ENCODE results near the gene VAC14.
A peak's percentile ranks its signal among the peaks of the same experiment; 100 is the strongest.

VAC14 gene

GRCh38 chr16:70768203-70768580, 32.8 kb downstream of the VAC14 start:
- H3K36me3 Mint-ChIP-seq (ENCODE audit: low read depth): peaks cover 7% of the 10 kb centered on the region
- H3K4me1 Mint-ChIP-seq: peaks cover 11% of the 10 kb centered on the region
- no peak overlapping the region for H3K4me3 Mint-ChIP-seq
- no peak for TF ChIP-seq CTCF (IDR thresholded peaks at IDR 0.05)
- H3K27ac Mint-ChIP-seq: peak overlapping the region; percentile 59
- H3K27me3 Mint-ChIP-seq (ENCODE audit: low read depth, poor library complexity): peaks cover 3% of the 10 kb centered on the region
- H3K9me3 Mint-ChIP-seq: no peaks in the 10 kb centered on the region
- no peak for DNase-seq

GRCh38 chr16:70767377-70768202, 33.4 kb downstream of the VAC14 start:
- DNase-seq: no peak
- H3K36me3 Mint-ChIP-seq (ENCODE audit: low read depth): peaks cover 7% of the 10 kb centered on the region
- H3K9me3 Mint-ChIP-seq: no peaks in the 10 kb centered on the region
- no peak for TF ChIP-seq CTCF (IDR thresholded peaks at IDR 0.05)
- H3K4me1 Mint-ChIP-seq: peaks cover 12% of the 10 kb centered on the region
- H3K27ac Mint-ChIP-seq: peak overlapping the region; percentile 59
- peaks cover 3% of the 10 kb centered on the region for H3K27me3 Mint-ChIP-seq (ENCODE audit: low read depth, poor library complexity)
- no peak overlapping the region for H3K4me3 Mint-ChIP-seq

GRCh38 chr16:70766658-70767057, 34.3 kb downstream of the VAC14 start:
- peaks cover 12% of the 10 kb centered on the region for H3K4me1 Mint-ChIP-seq

GRCh38 chr16:70766176-70766575, 34.8 kb downstream of the VAC14 start:
- H3K4me1 Mint-ChIP-seq: peaks cover 15% of the 10 kb centered on the region
- H3K9me3 Mint-ChIP-seq: no peaks in the 10 kb centered on the region
- DNase-seq: no peak
- H3K27me3 Mint-ChIP-seq (ENCODE audit: low read depth, poor library complexity): peaks cover 3% of the 10 kb centered on the region
- no peak for TF ChIP-seq CTCF (IDR thresholded peaks at IDR 0.05)
- H3K4me3 Mint-ChIP-seq: no peak overlapping the region
- no peaks in the 10 kb centered on the region for H3K36me3 Mint-ChIP-seq (ENCODE audit: low read depth)
- no peak overlapping the region for H3K27ac Mint-ChIP-seq

More at GRCh38 chr16:70766658-70767057, 34.3 kb downstream of the VAC14 start:
- no peak for TF ChIP-seq CTCF (IDR thresholded peaks at IDR 0.05)
- no peak overlapping the region for H3K27ac Mint-ChIP-seq
- peaks cover under 1% of the 10 kb centered on the region for H3K36me3 Mint-ChIP-seq (ENCODE audit: low read depth)
- DNase-seq: no peak
- H3K9me3 Mint-ChIP-seq: no peaks in the 10 kb centered on the region
- H3K27me3 Mint-ChIP-seq (ENCODE audit: low read depth, poor library complexity): peaks cover 3% of the 10 kb centered on the region
- no peak overlapping the region for H3K4me3 Mint-ChIP-seq

GRCh38 chr16:70765491-70765890, 35.5 kb downstream of the VAC14 start:
- Mint-ChIP-seq H3K4me3 (no peak overlapping the region), H3K27ac (no peak overlapping the region), H3K36me3 (ENCODE audit: low read depth) (peaks cover 3% of the 10 kb centered on the region), H3K9me3 (no peaks in the 10 kb centered on the region), H3K27me3 (ENCODE audit: low read depth, poor library complexity) (no peaks in the 10 kb centered on the region), H3K4me1 (peaks cover 17% of the 10 kb centered on the region)
- no peak for TF ChIP-seq CTCF (IDR thresholded peaks at IDR 0.05)
- DNase-seq: no peak

- Mint-ChIP-seq H3K4me3 (no peak overlapping the region), H3K4me1 (peaks cover 17% of the 10 kb centered on the region), H3K27ac (peak overlapping the region; percentile 75), H3K36me3 (ENCODE audit: low read depth) (peaks cover 8% of the 10 kb centered on the region), H3K9me3 (no peaks in the 10 kb centered on the region), H3K27me3 (ENCODE audit: low read depth, poor library complexity) (no peaks in the 10 kb centered on the region)
- TF ChIP-seq CTCF (IDR thresholded peaks at IDR 0.05): no peak
- no peak for DNase-seq
Observed at GRCh38 chr16:70764632-70765031, 36.3 kb downstream of the VAC14 start.

All from nephron progenitor cell (in vitro differentiated cells).